B cell (primary cell): ENCODE measurements around the gene ZBTB12.

Experiments used
- EZH2 ChIP-seq: IDR thresholded peaks from 2 replicates; pipeline ENCODE4 v1.6.1; 2012; ENCODE audit warnings: borderline replicate concordance, low read depth, mild to moderate bottlenecking, moderate library complexity, low read length; ENCODE audit not compliant: insufficient read depth, poor library complexity, severe bottlenecking
- TF ChIP-seq, protein P1 (sequence below): fragments of 200-600 bp; IDR thresholded peaks from one replicate; pipeline ENCODE4 v1.8.0; 2022; ENCODE audit warnings: antibody characterized with exemption, mild to moderate bottlenecking

DNA sequence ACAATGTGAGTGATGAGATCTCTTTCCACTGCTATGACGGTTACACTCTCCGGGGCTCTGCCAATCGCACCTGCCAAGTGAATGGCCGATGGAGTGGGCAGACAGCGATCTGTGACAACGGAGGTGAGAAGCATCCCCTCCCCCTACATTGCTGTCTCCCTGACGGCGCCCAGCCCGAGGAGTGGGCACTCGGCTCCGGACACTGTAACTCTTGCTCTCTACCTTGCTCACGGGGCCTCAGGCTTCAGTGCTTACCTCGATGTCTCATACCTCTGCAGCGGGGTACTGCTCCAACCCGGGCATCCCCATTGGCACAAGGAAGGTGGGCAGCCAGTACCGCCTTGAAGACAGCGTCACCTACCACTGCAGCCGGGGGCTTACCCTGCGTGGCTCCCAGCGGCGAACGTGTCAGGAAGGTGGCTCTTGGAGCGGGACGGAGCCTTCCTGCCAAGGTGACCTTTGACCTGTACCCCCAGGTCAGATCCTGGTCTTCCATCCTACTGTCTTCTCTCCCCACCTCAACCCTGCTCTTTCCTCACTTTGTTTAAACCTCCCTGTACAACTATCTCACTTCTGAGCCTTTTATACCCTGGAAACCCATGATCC lies 45.3 kb upstream of the ZBTB12 start:
- TF ChIP-seq, protein P1, sequence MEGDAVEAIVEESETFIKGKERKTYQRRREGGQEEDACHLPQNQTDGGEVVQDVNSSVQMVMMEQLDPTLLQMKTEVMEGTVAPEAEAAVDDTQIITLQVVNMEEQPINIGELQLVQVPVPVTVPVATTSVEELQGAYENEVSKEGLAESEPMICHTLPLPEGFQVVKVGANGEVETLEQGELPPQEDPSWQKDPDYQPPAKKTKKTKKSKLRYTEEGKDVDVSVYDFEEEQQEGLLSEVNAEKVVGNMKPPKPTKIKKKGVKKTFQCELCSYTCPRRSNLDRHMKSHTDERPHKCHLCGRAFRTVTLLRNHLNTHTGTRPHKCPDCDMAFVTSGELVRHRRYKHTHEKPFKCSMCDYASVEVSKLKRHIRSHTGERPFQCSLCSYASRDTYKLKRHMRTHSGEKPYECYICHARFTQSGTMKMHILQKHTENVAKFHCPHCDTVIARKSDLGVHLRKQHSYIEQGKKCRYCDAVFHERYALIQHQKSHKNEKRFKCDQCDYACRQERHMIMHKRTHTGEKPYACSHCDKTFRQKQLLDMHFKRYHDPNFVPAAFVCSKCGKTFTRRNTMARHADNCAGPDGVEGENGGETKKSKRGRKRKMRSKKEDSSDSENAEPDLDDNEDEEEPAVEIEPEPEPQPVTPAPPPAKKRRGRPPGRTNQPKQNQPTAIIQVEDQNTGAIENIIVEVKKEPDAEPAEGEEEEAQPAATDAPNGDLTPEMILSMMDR, result no peak
- TF ChIP-seq EZH2, result no peak
